ENCODE measurements around the gene LTBP1. TPM values are rescaled to one million over a fixed set of nuclear protein-coding genes. Genes with fewer than 3 reads are reported as not detected.

Gene LTBP1
- total RNA-seq, 4 donors from 2014 or later, result 15.8 to 56.7 (median 28.3) TPM

DNA sequence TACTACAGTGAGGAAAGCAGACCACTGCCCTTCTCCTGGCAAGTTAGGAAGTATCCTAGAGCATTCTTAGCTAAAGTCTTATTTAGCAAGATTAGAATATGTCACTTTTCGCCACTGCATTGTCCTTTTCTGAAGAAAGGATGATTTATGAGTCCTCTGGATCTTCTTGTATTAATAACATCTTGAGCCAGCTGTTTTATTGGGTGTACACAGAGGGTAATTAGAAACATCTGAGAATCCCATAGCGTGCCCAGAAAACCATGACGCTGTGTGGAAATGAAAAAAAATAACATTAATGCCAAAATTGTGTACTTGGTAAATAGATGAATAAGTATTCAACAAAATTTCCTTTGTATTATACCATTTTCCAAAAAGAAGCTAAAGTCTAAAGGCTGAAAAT, 198.7 kb downstream of the LTBP1 start:
- Histone ChIP-seq H3K4me1 (peaks cover 0 to 4% (median 0%) of the 10 kb centered on the region in 4 donors), H3K9me3 (no peaks in the 10 kb centered on the region), H3K27ac (peak overlapping the region; percentile 8 to 52 (median 44)), H3K36me3 (no peaks in the 10 kb centered on the region), H3K4me3 (no peak overlapping the region), H3K27me3 (no peaks in the 10 kb centered on the region)
- intact Hi-C loops (cut with DNase I; ENCODE audit: low total_unique reads) (no loop called here), in situ Hi-C loops (cut with MboI; ENCODE audit: low pct_ligation_motif_present in 1 of 4, low pct_unique_long_range_greater_than_20kb in 1 of 4, low sequenced_read_pairs in 3 of 4) (no loop called here)
- WGBS, 2 donors (ENCODE audit: low coverage in 1 of 2), result 67 to 74% methylated on average over 3 of the region's 3 CpGs
- no peak for TF ChIP-seq EP300 (IDR thresholded peaks at IDR 0.05; ENCODE audit: low read depth)
- TF ChIP-seq POLR2A (IDR thresholded peaks at IDR 0.05), result no peak
- TF ChIP-seq POLR2AphosphoS5 (IDR thresholded peaks at IDR 0.05), result no peak
- TF ChIP-seq, protein P1, sequence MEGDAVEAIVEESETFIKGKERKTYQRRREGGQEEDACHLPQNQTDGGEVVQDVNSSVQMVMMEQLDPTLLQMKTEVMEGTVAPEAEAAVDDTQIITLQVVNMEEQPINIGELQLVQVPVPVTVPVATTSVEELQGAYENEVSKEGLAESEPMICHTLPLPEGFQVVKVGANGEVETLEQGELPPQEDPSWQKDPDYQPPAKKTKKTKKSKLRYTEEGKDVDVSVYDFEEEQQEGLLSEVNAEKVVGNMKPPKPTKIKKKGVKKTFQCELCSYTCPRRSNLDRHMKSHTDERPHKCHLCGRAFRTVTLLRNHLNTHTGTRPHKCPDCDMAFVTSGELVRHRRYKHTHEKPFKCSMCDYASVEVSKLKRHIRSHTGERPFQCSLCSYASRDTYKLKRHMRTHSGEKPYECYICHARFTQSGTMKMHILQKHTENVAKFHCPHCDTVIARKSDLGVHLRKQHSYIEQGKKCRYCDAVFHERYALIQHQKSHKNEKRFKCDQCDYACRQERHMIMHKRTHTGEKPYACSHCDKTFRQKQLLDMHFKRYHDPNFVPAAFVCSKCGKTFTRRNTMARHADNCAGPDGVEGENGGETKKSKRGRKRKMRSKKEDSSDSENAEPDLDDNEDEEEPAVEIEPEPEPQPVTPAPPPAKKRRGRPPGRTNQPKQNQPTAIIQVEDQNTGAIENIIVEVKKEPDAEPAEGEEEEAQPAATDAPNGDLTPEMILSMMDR (IDR thresholded peaks at IDR 0.05), result no peak
- no peak for DNase-seq

DNA sequence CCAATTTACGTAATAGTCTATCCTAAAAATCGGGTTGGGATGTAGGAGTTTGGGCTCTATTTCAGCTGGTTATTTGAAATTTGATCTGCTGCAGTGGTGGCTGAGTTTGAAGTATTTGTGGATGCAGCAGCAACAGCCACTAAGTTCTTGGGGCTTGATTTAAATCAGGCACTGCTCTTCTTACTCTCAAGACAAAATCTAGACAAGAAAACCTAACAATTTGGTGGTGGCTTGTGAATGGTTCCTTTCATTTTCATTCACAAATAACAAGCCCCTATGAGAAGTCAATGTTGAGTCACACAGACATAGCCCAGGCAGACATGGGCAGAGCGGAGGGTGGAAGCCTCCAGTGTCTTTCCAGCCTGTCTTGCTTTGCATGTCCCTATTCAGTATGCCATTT, 199.3 kb downstream of the LTBP1 start:
- in situ Hi-C loops (cut with MboI; ENCODE audit: low pct_ligation_motif_present in 1 of 4, low pct_unique_long_range_greater_than_20kb in 1 of 4, low sequenced_read_pairs in 3 of 4), result no loop called here
- TF ChIP-seq POLR2AphosphoS5 (IDR thresholded peaks at IDR 0.05) (no peak), POLR2A (IDR thresholded peaks at IDR 0.05) (no peak), EP300 (IDR thresholded peaks at IDR 0.05; ENCODE audit: low read depth) (no peak)
- TF ChIP-seq, protein P1 (IDR thresholded peaks at IDR 0.05), result no peak
- intact Hi-C loops (cut with DNase I; ENCODE audit: low total_unique reads), result no loop called here
- Histone ChIP-seq H3K36me3 (no peaks in the 10 kb centered on the region), H3K4me3 (no peak overlapping the region), H3K4me1 (peaks cover 0 to 4% (median 0%) of the 10 kb centered on the region in 4 donors), H3K9me3 (no peaks in the 10 kb centered on the region), H3K27ac (peak overlapping the region; percentile 8 to 52 (median 44)), H3K27me3 (no peaks in the 10 kb centered on the region)
- WGBS, 2 donors (ENCODE audit: low coverage in 1 of 2), result 80 to 88% methylated on average over 3 of the region's 3 CpGs
- DNase-seq, result no peak

DNA sequence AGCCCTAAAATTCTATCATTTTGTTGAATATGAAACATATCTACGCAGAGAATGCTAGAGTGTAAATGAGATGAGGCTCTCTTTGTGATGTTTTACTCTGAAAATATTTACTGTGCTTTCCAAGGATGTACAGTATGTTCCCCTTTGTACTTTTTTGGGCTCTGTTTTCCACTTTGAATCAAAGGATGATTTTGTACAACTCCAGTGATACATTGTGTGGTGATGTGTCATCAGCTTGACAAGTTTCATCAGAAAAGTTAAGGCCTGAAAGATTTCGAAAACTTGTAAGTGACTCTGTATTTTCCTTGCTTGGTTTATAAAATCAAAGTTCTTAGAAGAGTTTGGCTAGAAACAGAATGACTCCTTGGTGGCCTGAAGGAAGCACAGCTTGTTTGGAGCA, 206.3 kb downstream of the LTBP1 start:
- in situ Hi-C loops (cut with MboI; ENCODE audit: low pct_ligation_motif_present in 1 of 4, low pct_unique_long_range_greater_than_20kb in 1 of 4, low sequenced_read_pairs in 3 of 4) (no loop called here), intact Hi-C loops (cut with DNase I; ENCODE audit: low total_unique reads) (no loop called here)
- DNase-seq, result no peak
- H3K4me1 ChIP-seq, result no peaks in the 10 kb centered on the region
- WGBS, 2 donors (ENCODE audit: low coverage in 1 of 2), result 84 to 100% methylated on average over 2 of the region's 2 CpGs
- TF ChIP-seq, protein P1 (IDR thresholded peaks at IDR 0.05), result no peak
- no peak for TF ChIP-seq POLR2AphosphoS5 (IDR thresholded peaks at IDR 0.05)
- no peaks in the 10 kb centered on the region for H3K36me3 ChIP-seq
- peak overlapping the region in 3 of 4 donors; percentile 8 to 43 (median 18) for H3K27ac ChIP-seq
- no peaks in the 10 kb centered on the region for H3K9me3 ChIP-seq
- H3K27me3 ChIP-seq, result no peaks in the 10 kb centered on the region
- no peak overlapping the region for H3K4me3 ChIP-seq

DNA sequence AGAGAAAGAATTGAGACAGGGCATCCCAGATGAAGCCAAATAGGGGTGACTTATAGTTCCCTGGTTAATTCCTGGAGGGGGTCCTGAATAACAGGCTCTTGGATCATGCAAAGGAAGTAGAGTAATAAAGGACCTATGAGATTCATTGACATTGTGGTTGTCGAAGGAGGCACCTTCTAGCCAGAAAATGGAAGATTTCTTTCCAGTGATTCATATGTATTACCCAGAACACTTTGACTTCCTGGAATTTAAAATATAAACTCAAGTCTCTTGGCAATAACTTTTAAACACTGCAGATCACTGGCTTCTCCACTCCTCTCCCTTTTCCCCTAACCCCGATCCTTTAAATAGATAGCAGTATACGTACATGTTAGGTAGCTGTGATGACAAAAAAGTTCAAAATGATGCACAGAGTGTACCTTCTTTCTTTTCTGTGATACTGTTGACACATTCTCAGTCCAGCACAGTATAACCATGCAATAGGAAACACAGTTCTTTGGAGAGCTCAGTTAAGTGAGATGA, 211.8 kb downstream of the LTBP1 start:
- no peak for DNase-seq
- in situ Hi-C loops (cut with MboI; ENCODE audit: low pct_ligation_motif_present in 1 of 4, low pct_unique_long_range_greater_than_20kb in 1 of 4, low sequenced_read_pairs in 3 of 4), result no loop called here

DNA sequence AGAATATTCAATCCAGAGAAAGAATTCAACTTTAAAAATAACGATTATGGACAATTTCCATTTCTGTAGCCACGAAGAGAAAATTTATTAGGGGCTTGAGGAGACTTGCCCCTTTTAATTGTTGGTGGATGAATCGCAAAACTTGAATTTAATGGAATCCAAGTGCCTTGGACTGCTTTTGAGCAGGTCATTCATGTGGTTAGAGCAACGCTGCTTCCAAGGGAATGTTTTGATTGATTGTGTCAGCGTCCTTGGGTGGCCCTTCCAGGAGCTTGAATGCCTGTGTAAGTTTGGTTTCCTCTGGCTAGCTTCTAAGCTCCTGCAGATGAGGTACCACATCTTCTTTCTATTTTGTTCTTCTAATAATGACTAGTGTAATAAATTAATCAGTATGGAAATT, 213.4 kb downstream of the LTBP1 start:
- in situ Hi-C loops (cut with MboI; ENCODE audit: low pct_ligation_motif_present in 1 of 4, low pct_unique_long_range_greater_than_20kb in 1 of 4, low sequenced_read_pairs in 3 of 4) (no loop called here), intact Hi-C loops (cut with DNase I; ENCODE audit: low total_unique reads) (no loop called here)
- H3K4me1 ChIP-seq, result peaks cover 0 to 8% (median 3%) of the 10 kb centered on the region in 4 donors
- no peak overlapping the region for H3K4me3 ChIP-seq
- H3K27me3 ChIP-seq, result no peaks in the 10 kb centered on the region
- 80 to 90% methylated on average over 1 to 5 of the region's 5 CpGs for WGBS, 2 donors (ENCODE audit: low coverage in 1 of 2)
- no peaks in the 10 kb centered on the region for H3K36me3 ChIP-seq
- peak overlapping the region in 2 of 4 donors; percentile 57 to 75 for H3K27ac ChIP-seq
- H3K9me3 ChIP-seq, result no peaks in the 10 kb centered on the region
- TF ChIP-seq POLR2A (IDR thresholded peaks at IDR 0.05) (no peak), EP300 (IDR thresholded peaks at IDR 0.05; ENCODE audit: low read depth) (no peak), POLR2AphosphoS5 (IDR thresholded peaks at IDR 0.05) (no peak)
- TF ChIP-seq, protein P1 (IDR thresholded peaks at IDR 0.05), result no peak
- no peak for DNase-seq

More for the DNA sequence above, 211.8 kb downstream of the LTBP1 start:
- 57 to 84% methylated on average over 3 of the region's 3 CpGs for WGBS, 2 donors (ENCODE audit: low coverage in 1 of 2)
- Histone ChIP-seq H3K4me1 (peaks cover 0 to 8% (median 0%) of the 10 kb centered on the region in 4 donors), H3K27me3 (no peaks in the 10 kb centered on the region), H3K4me3 (no peak overlapping the region), H3K9me3 (no peaks in the 10 kb centered on the region), H3K27ac (peak overlapping the region; percentile 47 to 75 (median 63)), H3K36me3 (no peaks in the 10 kb centered on the region)
- intact Hi-C loops (cut with DNase I; ENCODE audit: low total_unique reads), result no loop called here
- TF ChIP-seq EP300 (IDR thresholded peaks at IDR 0.05; ENCODE audit: low read depth), result peak; percentile 94
- TF ChIP-seq POLR2AphosphoS5 (IDR thresholded peaks at IDR 0.05), result peak in 2 of 3 donors; percentile 51 to 72
- TF ChIP-seq POLR2A (IDR thresholded peaks at IDR 0.05), result no peak

Measured in transverse colon (tissue), 4 donors.